Cardiac muscle cell (in vitro differentiated cells and primary cell): ENCODE results near the gene NES. TPM values are rescaled to one million over a fixed set of nuclear protein-coding genes. Genes with fewer than 3 reads are reported as not detected.

Experiments used
- DNase-seq, 2 donors: peaks; one replicate each; pipeline versions ENCODE4 v3.0.0 to v3.0.0-alpha.2; 2010 to 2017; ENCODE audit warnings: low read depth in 1 of 2, low spot score in 1 of 2
- H3K27ac ChIP-seq: fragments of 200-600 bp; sonication (generic); 2 replicates; pipeline ENCODE4 v1.5.1; 2016
- H3K27me3 ChIP-seq: fragments of 200-600 bp; sonication (generic); 2 replicates; pipeline ENCODE4 v1.6.0; 2016; ENCODE audit warnings: control low read depth
- H3K36me3 ChIP-seq: fragments of 200-600 bp; sonication (generic); 2 replicates; pipeline ENCODE4 v1.5.1; 2016; ENCODE audit warnings: control low read depth
- H3K4me1 ChIP-seq: fragments of 200-600 bp; sonication (generic); 2 replicates; pipeline ENCODE4 v1.8.1; 2017; ENCODE audit warnings: low read depth, mild to moderate bottlenecking, mixed run types
- H3K4me3 ChIP-seq: fragments of 200-600 bp; sonication (generic); 2 replicates; pipeline ENCODE4 v1.5.1; 2016; ENCODE audit warnings: mild to moderate bottlenecking
- H3K9me3 ChIP-seq: fragments of 200-600 bp; sonication (generic); 2 replicates; pipeline ENCODE4 v1.5.1; 2017; ENCODE audit warnings: low read depth, mild to moderate bottlenecking, control low read depth
- CTCF ChIP-seq: IDR thresholded peaks from 2 replicates; pipeline ENCODE4 v1.5.1; 2012; ENCODE audit warnings: low read depth, mild to moderate bottlenecking, low read length
- polyA plus RNA-seq: library from polyadenylated mRNA; unstranded; fragments of >200 nt; fragmentation: Nextera tagmentation; extraction: Ambion mirVana; gene quantifications from 2 replicates; pipeline ENCODE4 v1.2.1, GENCODE V29; 2016
- total RNA-seq: library from RNA; depleted of rRNA; stranded (reverse); fragments of >200 nt; gene quantifications from 2 replicates; pipeline ENCODE4 v1.2.3, GENCODE V29; 2016

NES gene
- total and polyA plus RNA-seq, 2 experiments from 2014 or later: 86.5 to 391 TPM

GRCh38 chr1:156703336-156703735 lies 26.1 kb upstream of the NES start:
- DNase-seq: no peak
- no peaks in the 10 kb centered on the region for H3K27me3 ChIP-seq
- peak overlapping the region; percentile 77 for H3K4me3 ChIP-seq
- peaks cover 18% of the 10 kb centered on the region for H3K36me3 ChIP-seq
- no peak overlapping the region for H3K27ac ChIP-seq
- no peak for TF ChIP-seq CTCF
- H3K9me3 ChIP-seq: no peaks in the 10 kb centered on the region
- H3K4me1 ChIP-seq: peaks cover 28% of the 10 kb centered on the region

- peaks cover 9% of the 10 kb centered on the region for H3K4me1 ChIP-seq
- H3K36me3 ChIP-seq: peaks cover 18% of the 10 kb centered on the region
- TF ChIP-seq CTCF: no peak
- H3K9me3 ChIP-seq: no peaks in the 10 kb centered on the region
- no peaks in the 10 kb centered on the region for H3K27me3 ChIP-seq
- H3K27ac ChIP-seq: peak overlapping the region; percentile 59
- DNase-seq: no peak
- H3K4me3 ChIP-seq: no peak overlapping the region
Observed at GRCh38 chr1:156700736-156701531, 23.7 kb upstream of the NES start.

GRCh38 chr1:156698995-156699394 lies 21.8 kb upstream of the NES start:
- H3K9me3 ChIP-seq: no peaks in the 10 kb centered on the region
- H3K4me3 ChIP-seq: no peak overlapping the region
- no peak for TF ChIP-seq CTCF
- peaks cover 18% of the 10 kb centered on the region for H3K36me3 ChIP-seq
- peaks cover 17% of the 10 kb centered on the region for H3K4me1 ChIP-seq
- H3K27me3 ChIP-seq: no peaks in the 10 kb centered on the region
- H3K27ac ChIP-seq: peak overlapping the region; percentile 43
- no peak for DNase-seq

- Histone ChIP-seq H3K4me3 (no peak overlapping the region), H3K4me1 (peaks cover 21% of the 10 kb centered on the region), H3K9me3 (no peaks in the 10 kb centered on the region), H3K27ac (no peak overlapping the region), H3K36me3 (peaks cover 18% of the 10 kb centered on the region), H3K27me3 (no peaks in the 10 kb centered on the region)
- no peak for DNase-seq
- TF ChIP-seq CTCF: no peak
Observed at GRCh38 chr1:156697481-156697880, 20.3 kb upstream of the NES start.

GRCh38 chr1:156696755-156697154 lies 19.5 kb upstream of the NES start:
- Histone ChIP-seq H3K4me3 (no peak overlapping the region), H3K36me3 (peaks cover 18% of the 10 kb centered on the region), H3K27ac (no peak overlapping the region), H3K4me1 (peaks cover 28% of the 10 kb centered on the region), H3K27me3 (no peaks in the 10 kb centered on the region), H3K9me3 (no peaks in the 10 kb centered on the region)
- TF ChIP-seq CTCF: no peak
- no peak for DNase-seq
